ENCODE results near the gene ARL10.

The ARL10 gene

DNA sequence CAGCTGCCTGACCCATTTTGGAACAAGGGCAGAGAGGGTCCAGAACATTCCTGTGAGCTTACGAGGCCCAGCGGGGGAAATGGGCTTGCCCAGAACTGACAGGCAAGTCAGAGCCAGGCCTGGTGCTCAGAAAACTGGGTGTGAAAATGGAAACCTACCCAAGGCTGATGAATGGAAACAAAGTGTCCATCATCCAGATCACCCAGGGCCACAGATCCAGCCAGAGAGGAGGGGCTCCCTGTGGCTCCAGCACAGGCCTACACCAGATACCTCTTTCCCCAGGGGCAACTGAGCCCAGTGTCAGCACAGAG is 47.9 kb downstream of the ARL10 start:
- DNase-seq = no peak

DNA sequence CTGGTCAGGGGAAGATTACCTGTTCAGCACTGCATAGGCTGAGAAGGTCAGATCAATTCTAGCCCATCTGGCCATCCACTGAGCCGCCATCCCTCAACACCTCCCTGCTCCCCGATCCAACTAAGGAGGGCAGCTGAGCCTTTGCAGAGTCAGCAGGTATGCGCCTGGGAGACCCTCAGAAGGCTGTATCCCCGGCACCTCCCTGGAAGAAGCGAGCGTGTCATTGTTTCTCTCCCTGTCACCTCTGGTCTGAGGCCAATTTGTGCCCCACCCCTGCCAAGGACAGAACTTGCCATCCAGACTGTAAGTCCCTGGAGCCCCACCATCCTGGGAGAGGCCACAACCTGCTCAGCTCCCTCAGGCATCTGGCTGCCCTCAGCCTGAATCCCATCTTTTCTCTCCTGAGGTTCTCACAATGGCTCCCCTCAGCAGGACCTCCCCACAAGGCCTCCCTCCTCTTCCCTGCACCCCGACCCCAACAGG is 48.5 kb downstream of the ARL10 start:
- DNase-seq = no peak

DNA sequence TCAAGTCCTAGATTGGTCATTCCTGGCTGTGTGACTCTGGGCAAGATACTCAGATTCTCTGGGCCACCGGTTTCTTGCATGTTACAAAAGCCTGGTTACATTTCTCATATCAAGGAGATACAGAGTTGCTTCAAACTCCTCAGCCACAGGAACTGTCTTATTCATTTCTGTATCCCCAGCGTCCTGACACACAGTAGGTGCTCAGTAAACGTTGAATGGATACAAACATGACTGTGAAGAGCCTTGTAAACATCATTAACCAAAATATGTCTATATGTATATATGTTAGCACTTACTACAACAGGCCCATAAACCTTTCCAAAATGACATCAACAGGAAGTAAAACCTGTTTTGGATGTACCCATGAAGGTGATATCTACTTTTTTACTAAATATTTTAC is 49.4 kb downstream of the ARL10 start:
- no peak for DNase-seq

DNA sequence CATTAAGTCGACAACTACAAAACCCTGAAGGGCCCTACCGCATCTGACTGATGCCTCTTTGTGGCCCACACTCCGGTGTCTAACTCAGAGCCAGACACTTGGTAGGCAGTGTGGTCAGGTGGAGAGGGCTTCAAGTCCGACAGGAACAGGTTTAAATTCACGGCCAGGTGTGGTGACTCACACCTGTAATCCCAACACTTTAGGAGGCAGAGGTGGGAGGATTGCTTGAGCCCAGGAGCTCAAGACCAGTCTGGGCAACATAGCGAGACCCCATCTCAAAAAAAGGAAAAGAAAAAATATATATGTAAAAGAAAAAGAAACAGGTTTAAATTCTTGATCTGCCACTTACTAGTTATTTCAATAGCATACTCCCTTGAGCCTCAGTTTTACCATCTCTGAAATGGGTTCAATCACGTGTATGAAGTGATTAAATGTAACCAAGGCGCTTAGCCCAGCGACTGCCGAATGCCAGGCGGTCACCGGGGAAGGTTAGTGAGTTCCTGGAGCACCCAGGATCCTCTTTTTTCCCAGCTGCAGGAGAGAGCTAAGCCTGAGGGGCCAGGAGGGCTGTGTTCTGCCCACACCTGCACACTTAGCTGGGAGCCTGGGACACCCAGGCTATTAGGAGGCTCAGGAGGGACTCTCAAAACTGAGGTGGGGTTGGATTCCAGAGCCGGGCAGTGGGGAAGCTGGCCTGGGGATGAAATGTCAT is 50.1 kb downstream of the ARL10 start:
- DNase-seq = no peak

DNA sequence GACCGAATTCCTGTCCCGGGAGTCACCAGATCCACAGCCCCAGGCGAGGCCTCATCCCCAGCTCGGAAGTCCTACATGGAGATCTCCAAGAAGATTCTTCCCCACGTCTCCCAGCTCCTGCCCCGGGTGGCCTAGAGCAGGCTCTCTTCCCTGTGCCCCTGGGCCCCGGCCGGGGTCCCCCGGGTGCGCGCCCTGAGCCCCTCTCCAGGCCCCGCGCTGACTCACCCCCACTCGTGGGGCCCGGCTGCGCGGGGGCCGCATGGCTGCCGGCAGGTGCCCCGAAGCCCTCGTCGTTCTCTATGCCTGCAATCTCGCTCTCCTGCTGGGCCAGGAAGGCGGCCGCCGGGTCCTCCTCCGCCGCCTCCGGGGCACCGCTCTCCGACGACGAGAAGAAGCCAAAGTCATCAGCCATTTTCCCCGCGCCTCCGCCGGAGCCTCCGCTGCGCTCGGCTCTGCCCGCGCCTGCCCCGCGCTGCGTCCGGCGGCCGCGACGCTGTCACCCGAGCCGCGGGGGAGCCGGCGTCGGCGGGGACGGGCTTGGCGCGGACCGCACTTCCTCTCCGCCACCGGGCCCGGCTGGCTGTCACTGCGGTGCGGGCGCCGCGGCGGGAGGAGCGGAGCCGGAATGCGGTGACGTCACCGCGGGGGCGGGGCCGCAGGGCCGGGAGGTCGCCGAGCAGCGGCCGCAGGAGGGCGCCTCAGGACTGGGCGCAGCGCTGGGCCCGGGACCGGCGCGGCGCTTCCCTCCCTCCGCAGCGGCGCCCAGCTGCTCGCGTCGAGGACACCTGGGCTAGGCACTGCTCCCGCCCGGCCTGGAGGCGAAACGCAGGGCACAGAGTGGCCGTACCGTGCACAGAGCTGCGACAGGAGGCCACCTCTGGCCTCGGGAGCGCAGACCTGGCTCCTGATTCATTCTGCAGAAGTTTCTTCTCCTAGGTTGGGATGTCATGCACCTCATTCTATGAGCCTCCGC is 51.0 kb downstream of the ARL10 start, which contains the start of gene CLTB:
CLTB (minus strand) TSS at position 588 of the 973 bp plus-strand sequence; CDS start at position 412, 176 bp downstream.
- DNase-seq = peak; percentile 64

DNA sequence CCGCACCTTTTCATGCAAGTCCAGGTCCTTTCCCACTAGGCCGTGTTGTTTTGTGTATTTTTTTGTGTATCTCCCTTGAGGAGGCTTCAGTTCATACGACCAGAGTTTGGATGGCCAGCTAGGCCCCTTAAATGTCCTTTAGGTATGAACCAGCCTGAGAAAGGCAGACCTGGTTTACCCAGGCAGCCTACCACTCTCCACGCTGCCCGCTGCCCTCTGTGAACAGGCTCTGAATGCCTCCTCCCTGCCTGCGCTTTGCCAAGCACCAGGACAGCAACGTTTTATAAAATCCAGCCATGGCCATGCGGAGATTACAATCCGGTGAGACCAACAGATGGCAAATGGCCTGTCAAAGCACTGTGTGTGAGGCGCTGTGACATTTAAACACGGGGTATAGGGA is 51.7 kb downstream of the ARL10 start:
- DNase-seq = no peak

DNA sequence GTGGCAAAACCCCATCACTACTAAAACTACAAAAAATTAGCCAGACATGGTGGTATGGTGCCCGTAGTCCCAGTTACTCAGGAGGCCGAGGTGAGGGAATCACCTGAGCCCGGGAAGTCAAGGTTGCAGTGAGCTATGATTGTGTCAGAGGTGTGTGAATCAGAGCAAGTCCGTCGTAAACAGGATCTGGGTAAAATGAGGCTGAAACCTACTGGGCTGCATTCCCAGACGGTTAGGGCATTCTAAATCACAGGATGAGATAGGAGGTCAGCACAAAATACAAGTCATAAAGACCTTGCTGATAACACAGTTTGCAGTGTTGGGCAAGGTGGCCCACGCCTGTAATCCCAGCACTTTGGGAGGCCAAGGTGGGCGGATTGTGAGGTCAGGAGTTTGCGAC is 53.0 kb downstream of the ARL10 start:
- no peak for DNase-seq

DNA sequence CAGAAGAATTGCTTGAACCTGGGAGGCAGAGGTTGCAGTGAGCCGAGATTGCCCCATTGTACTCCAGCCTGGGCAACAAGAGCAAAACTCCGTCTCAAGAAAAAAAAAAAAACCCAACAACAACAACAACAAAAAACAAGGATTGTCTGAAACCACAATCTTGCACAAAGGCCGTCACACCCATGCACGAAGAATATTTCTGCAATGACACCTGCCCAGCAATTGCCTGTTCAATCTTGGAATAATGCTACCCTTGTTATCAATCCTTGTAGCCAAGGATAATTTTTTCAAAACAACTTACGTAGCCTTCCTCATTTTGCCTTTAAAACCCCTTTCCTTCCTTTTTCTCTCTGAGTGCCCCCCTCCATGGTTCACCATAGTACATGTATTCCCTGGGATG is 54.8 kb downstream of the ARL10 start:
- DNase-seq = no peak

DNA sequence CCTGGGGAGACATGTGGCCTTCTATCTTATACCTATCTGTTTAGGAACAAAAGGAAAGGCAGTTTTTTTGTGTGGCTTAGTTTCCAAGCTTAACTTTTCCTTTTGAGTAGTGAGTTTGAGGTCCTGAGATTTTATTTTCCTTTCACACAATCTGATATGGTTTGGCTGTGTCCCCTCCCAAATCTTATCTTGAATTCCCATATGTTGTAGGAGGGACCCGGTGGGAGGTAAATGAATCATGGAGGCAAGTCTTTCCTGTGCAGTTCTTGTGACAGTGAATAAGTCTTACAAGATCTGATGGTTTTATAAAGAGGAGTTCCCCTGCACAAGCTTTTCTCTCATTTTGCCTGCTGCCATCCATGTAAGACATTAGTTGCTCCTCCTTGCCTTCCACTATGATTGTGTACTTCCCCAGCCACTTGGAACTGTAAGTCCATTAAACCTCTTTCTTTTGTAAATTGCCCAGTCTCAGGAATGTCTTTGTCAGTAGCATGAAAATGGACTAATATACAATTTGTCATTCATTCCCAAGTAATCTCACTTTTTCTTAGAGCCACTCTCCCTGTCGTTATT is 55.8 kb downstream of the ARL10 start:
- DNase-seq = no peak

DNA sequence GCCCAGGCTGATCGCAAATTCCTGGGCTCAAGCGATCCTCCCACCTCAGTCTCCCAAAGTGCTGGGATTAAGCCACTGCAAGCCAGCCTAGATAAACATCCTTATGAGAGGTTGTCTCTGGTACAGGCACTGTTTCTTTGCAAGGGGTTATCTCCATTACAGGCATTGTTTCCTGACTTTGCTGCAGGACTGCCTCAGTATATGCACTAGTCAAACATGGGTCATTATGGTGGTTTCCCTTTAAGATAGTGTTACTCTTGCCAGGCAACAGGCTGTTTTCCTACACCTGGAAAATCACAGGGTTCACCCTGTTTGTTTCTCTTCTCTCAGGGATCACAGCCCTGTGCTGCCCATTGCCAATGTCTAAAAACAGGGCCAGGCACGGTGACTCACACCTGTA is 58.9 kb downstream of the ARL10 start:
- DNase-seq = no peak

DNA sequence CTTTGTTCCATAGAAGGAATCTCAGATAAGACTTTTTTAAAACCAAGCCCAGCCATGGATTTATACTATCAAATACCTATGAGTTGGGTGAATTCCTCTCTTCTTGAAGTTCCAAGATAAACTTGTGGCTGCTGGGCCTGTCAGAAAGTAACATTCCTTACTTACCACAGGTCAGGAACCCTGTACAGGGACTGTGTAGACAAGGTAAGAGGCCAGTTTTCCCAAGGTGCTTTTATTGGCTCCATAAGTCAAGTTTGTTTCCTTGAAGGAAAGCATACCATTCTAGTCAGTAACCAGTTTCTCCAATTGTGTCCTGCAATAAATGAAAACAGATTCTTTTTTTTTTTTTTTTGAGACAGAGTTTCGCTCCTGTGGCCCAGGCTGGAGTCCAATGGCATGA is 59.9 kb downstream of the ARL10 start:
- no peak for DNase-seq

DNA sequence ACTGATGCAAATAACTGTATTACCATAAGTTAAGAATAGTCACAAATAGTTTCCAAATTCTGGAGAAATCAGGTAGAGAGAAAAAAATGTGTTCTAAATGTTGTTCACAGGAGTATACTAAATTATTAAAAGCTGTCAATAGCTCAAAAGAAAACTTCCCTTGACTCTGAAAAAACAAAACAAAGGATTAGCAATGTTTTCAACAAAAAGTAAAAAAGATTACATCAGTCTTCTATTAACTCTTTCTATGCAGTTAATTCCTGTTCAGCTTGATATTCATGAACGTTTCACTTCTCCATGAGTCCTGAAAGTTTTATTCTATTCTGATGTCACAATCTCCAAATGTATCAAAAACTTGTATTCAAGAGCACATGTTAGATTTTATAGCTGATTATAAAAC is 60.5 kb downstream of the ARL10 start:
- DNase-seq = no peak

DNA sequence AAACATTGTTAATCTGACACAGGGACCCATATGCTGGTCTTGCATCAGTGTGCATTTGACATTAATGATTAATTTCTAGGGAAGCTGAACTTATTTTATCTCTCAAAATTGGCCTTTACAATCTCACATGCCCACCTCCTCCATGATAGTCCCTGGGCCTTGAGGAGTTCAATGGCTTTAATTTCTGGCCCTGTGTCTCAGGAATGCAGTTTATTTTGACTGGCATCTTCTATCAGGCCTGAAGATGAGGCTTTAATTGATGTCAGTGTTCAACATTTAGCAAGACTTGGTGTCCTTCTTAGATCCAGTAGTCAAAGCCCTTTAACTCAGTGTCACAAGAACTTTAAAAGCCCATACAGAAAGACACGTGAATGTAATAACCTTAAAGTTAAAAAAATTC is 61.6 kb downstream of the ARL10 start:
- DNase-seq = no peak

DNA sequence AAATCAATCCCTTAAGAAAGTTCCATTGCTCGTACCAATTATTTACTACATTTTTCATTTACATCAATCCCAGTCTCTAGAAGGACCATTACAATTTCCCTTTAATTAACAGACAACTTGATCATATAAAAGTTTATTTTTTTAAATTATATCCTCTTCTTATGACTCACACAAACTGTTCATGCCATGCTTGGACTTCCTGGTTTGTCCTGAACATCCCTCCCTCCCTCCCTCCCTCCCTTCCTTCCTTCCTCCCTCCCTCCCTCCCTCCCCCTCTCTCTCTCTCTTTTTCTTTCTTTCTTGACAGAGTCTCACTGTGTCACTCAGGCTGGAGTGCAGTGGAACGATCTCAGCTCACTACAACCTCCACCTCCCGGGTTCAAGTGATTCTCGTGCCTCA is 62.7 kb downstream of the ARL10 start:
- DNase-seq = no peak

DNA sequence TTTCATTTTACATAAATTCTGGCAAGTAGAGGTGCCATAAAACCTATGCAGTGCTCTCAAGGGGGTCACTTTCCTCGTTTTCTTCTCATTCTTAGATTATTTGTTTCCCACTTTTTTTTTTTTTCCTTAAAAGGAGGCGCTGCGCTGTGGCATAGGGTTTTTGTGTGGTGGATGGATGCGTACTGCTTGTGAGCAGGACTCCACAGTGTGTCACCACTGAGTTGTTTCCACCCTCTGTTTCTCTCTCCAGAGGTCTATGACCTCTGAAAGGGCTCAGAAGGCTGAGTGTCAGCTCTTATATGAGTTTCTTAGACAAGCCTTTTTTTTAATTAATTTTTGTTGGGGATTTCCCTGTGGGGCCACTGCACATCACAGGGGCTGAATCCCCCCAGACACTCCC is 64.7 kb downstream of the ARL10 start:
- no peak for DNase-seq
